Pancreas (tissue), 10 donors: ENCODE data around the gene GBX1. TPM values are rescaled to one million over a fixed set of nuclear protein-coding genes. Genes with fewer than 3 reads are reported as not detected.

Experiments used
- ATAC-seq, 4 donors: fragments of 200-7000 bp; cut with Tn5 transposase; one replicate each; pipeline versions ENCODE4 v1.8.0 to v1.9.1; 2020; ENCODE audit warnings: mild to moderate bottlenecking in 4 of 4, moderate library complexity in 4 of 4
- DNase-seq, 6 donors: peaks; one replicate each; pipeline ENCODE4 v3.0.0-alpha.2; 2020
- FAIRE-seq: peaks from 2 replicates; lab custom pipeline; 2012; peaks lifted over from hg19 to GRCh38; lab: Jason Lieb, UNC
- H3K27ac ChIP-seq, 4 donors: fragments of 200-600 bp; sonication (generic); 1 replicate in 3 of 4; 2 replicates in 1 of 4; pipeline versions ENCODE4 v1.5.0 to v1.8.0; 2020
- H3K27me3 ChIP-seq, 4 donors: fragments of 200-600 bp; one replicate each; pipeline ENCODE4 v1.8.0; 2021
- H3K36me3 ChIP-seq, 3 donors: fragments of 200-600 bp; sonication (generic) in 1 of 3; one replicate each; pipeline versions ENCODE4 v1.5.0 to v1.8.0; 2020 to 2021
- H3K4me1 ChIP-seq, 3 donors: fragments of 200-600 bp; one replicate each; pipeline ENCODE4 v1.8.0; 2021
- H3K4me3 ChIP-seq, 4 donors: fragments of 200-600 bp; sonication (generic) in 2 of 4; one replicate each; pipeline versions ENCODE4 v1.5.0 to v1.8.0; 2020 to 2021
- H3K9me3 ChIP-seq, 4 donors: fragments of 200-600 bp; one replicate each; pipeline ENCODE4 v1.8.0; 2021
- CTCF ChIP-seq, 4 donors: fragments of 200-600 bp; sonication (generic) in 3 of 4; IDR thresholded peaks; one replicate each; pipeline versions ENCODE4 v1.5.0 to v1.8.0; 2021; ENCODE audit warnings: antibody characterized with exemption in 4 of 4
- WGBS, 2 donors: extraction: QIAGEN DNeasy Blood & Tissue Kit; methylation state at CpG; one replicate each; pipeline ENCODE4 v1.1.7; 2013; 5-methylcytosine and 5-hydroxymethylcytosine counted together
- intact Hi-C, 3 donors: fragments of 100-400 bp; cut with DNase I; formaldehyde crosslinking; loops; one replicate each; pipeline versions ENCODE4 v1.11.1 to v1.14.2; 2022
- polyA plus RNA-seq, 2 donors: library from polyadenylated mRNA; stranded (reverse); fragments of 200-250 nt; gene quantifications; one replicate each; pipeline ENCODE4 v1.2.3, GENCODE V29; 2013
- total RNA-seq, 6 donors: library from RNA; stranded (reverse); fragmentation: NEBNext Ultra II Directional in 4 of 6; extraction: Animal tissue kit (Norgen Biotek cat#: 25700) in 4 of 6; gene quantifications; one replicate each; pipeline versions ENCODE4 v1.2.1 to v1.2.4, GENCODE V29; 2021 to 2023
- donor health status: healthy with polysubstance abuse.
- donor health status: DM: no; HTN: no; CAD: no; lungs with moderate emphysema.
- donor health status: DM: no; HTN: no; CAD: no.
- donor health status: control.
- donor health status: control.
- donor health status: Bipolar disorder and iron deficiency.
- donor health status: DM: yes; HTN: yes; CAD: no.
- donor health status: DM: no; HTN: no; CAD: no.
- donor health status: DM: no; HTN: no; CAD: no.
- donor health status: DM: yes; HTN: yes; CAD: no.

The GBX1 gene
- total and polyA plus RNA-seq, 8 donors, result not detected

DNA sequence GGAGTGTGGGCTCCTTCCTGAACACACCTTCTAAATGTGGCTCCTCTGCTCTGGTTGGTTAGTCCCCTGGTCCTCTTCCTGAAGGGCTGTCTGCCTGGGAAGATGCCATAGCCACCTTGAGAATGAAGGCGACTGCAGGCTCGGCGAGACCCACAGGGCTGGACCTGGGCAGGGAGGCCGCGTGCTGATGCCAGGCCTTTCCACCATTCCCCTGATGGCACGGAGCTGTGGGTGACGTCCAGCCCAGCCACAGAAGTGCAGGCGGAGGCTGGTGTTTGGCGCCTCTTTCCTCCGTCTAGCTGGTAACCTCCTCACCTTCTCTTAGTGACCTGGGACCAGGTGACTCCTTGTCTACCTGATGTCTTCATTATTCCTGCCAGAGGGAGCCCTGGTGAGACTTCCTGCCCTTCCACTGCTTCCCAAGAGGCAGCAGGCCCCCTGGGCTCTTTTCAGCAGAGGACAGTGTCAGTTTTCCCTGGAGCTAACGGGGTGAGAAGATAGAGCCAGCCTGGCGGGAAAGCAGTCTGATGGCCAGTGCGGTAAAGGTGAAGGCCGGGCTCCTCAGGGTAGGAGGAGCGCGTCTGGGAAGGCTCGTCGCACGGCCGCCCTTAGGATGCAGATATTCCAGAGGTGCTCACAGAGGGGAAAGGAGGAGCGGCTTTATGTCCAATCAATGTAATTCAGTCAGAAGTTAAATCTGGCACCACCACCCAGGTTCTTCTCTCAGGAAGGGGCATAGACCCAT lies 34.9 kb downstream of the GBX1 start:
- intact Hi-C loops, result no loop called here
- no peak for ATAC-seq
- 93 to 96% methylated on average over 21 of the region's 21 CpGs for WGBS, 2 donors
- FAIRE-seq, result no peak
- peak in 3 of 6 donors; percentile 1 to 45 (median 7) for DNase-seq
- no peaks in the 10 kb centered on the region for H3K9me3 ChIP-seq
- no peak overlapping the region for H3K27ac ChIP-seq
- no peak overlapping the region for H3K4me3 ChIP-seq
- no peaks in the 10 kb centered on the region for H3K27me3 ChIP-seq
- TF ChIP-seq CTCF (IDR thresholded peaks at IDR 0.05), result no peak
- H3K4me1 ChIP-seq, result no peaks in the 10 kb centered on the region
- peaks cover 0 to 47% (median 0%) of the 10 kb centered on the region in 3 donors for H3K36me3 ChIP-seq

GRCh38 chr7:151131592-151132293 lies 35.8 kb downstream of the GBX1 start:
- DNase-seq, result peak in 2 of 6 donors; percentile 28 to 56
- Histone ChIP-seq H3K27me3 (no peaks in the 10 kb centered on the region), H3K4me1 (no peaks in the 10 kb centered on the region), H3K27ac (no peak overlapping the region), H3K9me3 (no peaks in the 10 kb centered on the region), H3K36me3 (peaks cover 0 to 47% (median 0%) of the 10 kb centered on the region in 3 donors), H3K4me3 (no peak overlapping the region)
- no peak for FAIRE-seq
- intact Hi-C loops, result no loop called here
- peak in 2 of 4 donors; percentile 11 to 31 for ATAC-seq
- TF ChIP-seq CTCF (IDR thresholded peaks at IDR 0.05), result no peak
- WGBS, 2 donors, result 79 to 84% methylated on average over 18 to 19 of the region's 19 CpGs

GRCh38 chr7:151131224-151131591 lies 36.3 kb downstream of the GBX1 start:
- peaks cover 0 to 45% (median 0%) of the 10 kb centered on the region in 3 donors for H3K36me3 ChIP-seq
- DNase-seq (no peak), ATAC-seq (no peak), FAIRE-seq (no peak)
- no peaks in the 10 kb centered on the region for H3K27me3 ChIP-seq
- TF ChIP-seq CTCF (IDR thresholded peaks at IDR 0.05), result no peak
- H3K27ac ChIP-seq, result no peak overlapping the region
- H3K4me3 ChIP-seq, result no peak overlapping the region
- H3K4me1 ChIP-seq, result no peaks in the 10 kb centered on the region
- 87 to 92% methylated on average over 13 of the region's 13 CpGs for WGBS, 2 donors
- intact Hi-C loops, result no loop called here
- H3K9me3 ChIP-seq, result no peaks in the 10 kb centered on the region

- ATAC-seq (no peak), DNase-seq (peak in 1 of 6 donors; percentile 52), FAIRE-seq (no peak)
- 92 to 93% methylated on average over 17 of the region's 17 CpGs for WGBS, 2 donors
- Histone ChIP-seq H3K36me3 (peaks cover 0 to 40% (median 0%) of the 10 kb centered on the region in 3 donors), H3K27me3 (no peaks in the 10 kb centered on the region), H3K4me3 (no peak overlapping the region), H3K4me1 (no peaks in the 10 kb centered on the region), H3K9me3 (no peaks in the 10 kb centered on the region), H3K27ac (no peak overlapping the region)
- intact Hi-C loops, result no loop called here
- no peak for TF ChIP-seq CTCF (IDR thresholded peaks at IDR 0.05)
Observed at GRCh38 chr7:151130741-151131157, 36.7 kb downstream of the GBX1 start.
